Subcutaneous preadipocyte (primary cell): ENCODE measurements around the gene CHAF1A. TPM values are rescaled to one million over a fixed set of nuclear protein-coding genes. Genes with fewer than 3 reads are reported as not detected.

ENCODE experiments used
- small RNA-seq: library from RNA; depleted of rRNA; stranded (forward); fragments of <200 nt; gene quantifications from one replicate; pipeline ENCODE3, GENCODE V24; 2012
- total RNA-seq: library from RNA; depleted of rRNA; stranded (reverse); fragments of >200 nt; gene quantifications from 2 replicates; pipeline ENCODE4 v1.2.3, GENCODE V29; 2012

The CHAF1A gene
- total RNA-seq: 11.8 and 29.9 TPM in 2 replicates

GRCh38 chr19:4402171-4403004, at the start of gene CHAF1A:
Gene CHAF1A (plus strand): TSS chr19:4402640. CDS start chr19:4402763, 123 bp downstream.

GRCh38 chr19:4400135-4400936, 2.1 kb upstream of the CHAF1A start, which contains the start of gene SH3GL1:
Gene SH3GL1 (minus strand): TSS chr19:4400547. CDS start chr19:4400368, 179 bp downstream.

GRCh38 chr19:4457654-4458395, 55.4 kb downstream of the CHAF1A start, which contains the start of gene UBXN6:
Gene UBXN6 (minus strand): TSS chr19:4457794. CDS start chr19:4457697, 97 bp downstream.

GRCh38 chr19:4472174-4472974, 69.9 kb downstream of the CHAF1A start, which contains the start of gene HDGFL2:
Gene HDGFL2 (plus strand): TSS chr19:4472297. CDS start chr19:4472351, 54 bp downstream.

Small RNA genes within 50 kb of the gene (small RNA-seq; reads per million reads assigned to genes)
- not detected for gene MIR4746

Other genes starting within 250 kb of the CHAF1A start
- not detected in 2 replicates for gene CREB3L3, start 249.0 kb upstream of the CHAF1A start, total RNA-seq
- gene SIRT6, start 220.1 kb upstream of the CHAF1A start, total RNA-seq: 12.1 and 14.9 TPM in 2 replicates
- 0.20 and 0.37 TPM in 2 replicates for gene ANKRD24, start 220.0 kb upstream of the CHAF1A start, total RNA-seq
- gene EBI3, start 173.1 kb upstream of the CHAF1A start, total RNA-seq: under 0.01 TPM in 1 of 2 replicates, not detected in the other
- gene YJU2, start 155.6 kb upstream of the CHAF1A start, total RNA-seq: 16.2 and 17.6 TPM in 2 replicates
- gene SHD, start 123.4 kb upstream of the CHAF1A start, total RNA-seq: not detected in 2 replicates
- not detected in 2 replicates for gene TMIGD2, start 100.3 kb upstream of the CHAF1A start, total RNA-seq
- gene FSD1, start 98.0 kb upstream of the CHAF1A start, total RNA-seq: 2.6 and 5.3 TPM in 2 replicates
- gene STAP2, start 63.8 kb upstream of the CHAF1A start, total RNA-seq: 2.9 and 4.1 TPM in 2 replicates
- 6.3 and 6.6 TPM in 2 replicates for gene MPND, start 59.1 kb upstream of the CHAF1A start, total RNA-seq
- 111 and 126 TPM in 2 replicates for gene SH3GL1, start 2.1 kb upstream of the CHAF1A start, total RNA-seq
- 98.1 and 113 TPM in 2 replicates for gene UBXN6, start 55.2 kb downstream of the CHAF1A start, total RNA-seq
- gene HDGFL2, start 69.7 kb downstream of the CHAF1A start, total RNA-seq: 53.6 and 56.5 TPM in 2 replicates
- 2.6 and 4.7 TPM in 2 replicates for gene PLIN4, start 115.8 kb downstream of the CHAF1A start, total RNA-seq
- under 0.01 TPM in 1 of 2 replicates, not detected in the other for gene PLIN5, start 132.6 kb downstream of the CHAF1A start, total RNA-seq
- gene LRG1, start 137.4 kb downstream of the CHAF1A start, total RNA-seq: under 0.01 TPM in 1 of 2 replicates, not detected in the other
- 0.37 TPM in 1 of 2 replicates, not detected in the other for gene SEMA6B, start 157.0 kb downstream of the CHAF1A start, total RNA-seq
- 1.8 and 3.9 TPM in 2 replicates for gene TNFAIP8L1, start 236.9 kb downstream of the CHAF1A start, total RNA-seq